A549 (cell line): ENCODE results near the gene OR4D2.

ENCODE experiments used
- ATOH8 ChIP-seq: fragments of 250-450 bp; sonication (Bioruptor Pico); IDR thresholded peaks from 2 replicates; pipeline ENCODE4 v1.5.0; 2020; ENCODE audit warnings: low read depth, mild to moderate bottlenecking, moderate library complexity
- CBX8 ChIP-seq: fragments of 200-600 bp; sonication (generic); IDR thresholded peaks from 2 replicates; pipeline ENCODE4 v1.6.1; 2016
- CTCF ChIP-seq: fragments of >200 bp; sonication (Bioruptor Twin); formaldehyde crosslinking; IDR thresholded peaks from 3 replicates; pipeline ENCODE4 v1.5.1; 2016
- ELK1 ChIP-seq: fragments of 150-350 bp; IDR thresholded peaks from 2 replicates; pipeline ENCODE4 v1.6.1; 2014; ENCODE audit warnings: low read depth, mild to moderate bottlenecking, low read length
- EP300 ChIP-seq, 2 experiments: fragments of >200 bp; sonication (Bioruptor Twin); formaldehyde crosslinking; IDR thresholded peaks; 2 replicates in 1 of 2; 3 replicates in 1 of 2; pipeline ENCODE4 v1.6.1; 2016 to 2017
- ESRRA ChIP-seq: fragments of 150-350 bp; IDR thresholded peaks from 2 replicates; pipeline ENCODE4 v1.6.1; 2014; ENCODE audit warnings: mild to moderate bottlenecking, low read length, borderline replicate concordance
- JUNB ChIP-seq: fragments of >200 bp; sonication (Bioruptor Twin); formaldehyde crosslinking; IDR thresholded peaks from 2 replicates; pipeline ENCODE4 v1.6.1; 2016
- KDM5A ChIP-seq: fragments of 200-600 bp; sonication (generic); IDR thresholded peaks from 2 replicates; pipeline ENCODE4 v1.6.1; 2016; ENCODE audit warnings: antibody characterized with exemption, mild to moderate bottlenecking
- MAZ ChIP-seq: fragments of 150-350 bp; IDR thresholded peaks from 2 replicates; pipeline ENCODE4 v1.6.1; 2014; ENCODE audit warnings: antibody characterized with exemption, low read depth, low read length, borderline replicate concordance
- PBX3 ChIP-seq: IDR thresholded peaks from 2 replicates; pipeline ENCODE4 v1.6.1; 2012
- POLR2A ChIP-seq: IDR thresholded peaks from 2 replicates; pipeline ENCODE4 v1.6.1; 2012; ENCODE audit warnings: mild to moderate bottlenecking, low read length
- RFX5 ChIP-seq: fragments of 450-650 bp; IDR thresholded peaks from 2 replicates; pipeline ENCODE4 v1.7.1; 2014; ENCODE audit warnings: antibody characterized with exemption, mild to moderate bottlenecking, moderate library complexity
- ZFP36 ChIP-seq: fragments of 450-650 bp; IDR thresholded peaks from 2 replicates; pipeline ENCODE4 v1.6.1; 2014; ENCODE audit warnings: borderline replicate concordance; ENCODE audit not compliant: partially characterized antibody

GRCh38 chr17:58156839-58157803 is 9.7 kb upstream of the OR4D2 start:
- TF ChIP-seq ELK1 (no peak), CBX8 (no peak), RFX5 (no peak), POLR2A (0 out of 2 replicates have a peak, but pooled peaks have one; percentile 24), KDM5A (no peak), JUNB (no peak), ATOH8 (no peak), CTCF (no peak; the same call in 2 of the 3 replicates), ESRRA (no peak), MAZ (no peak), PBX3 (no peak), ZFP36 (no peak), EP300 (IDR thresholded peaks at IDR 0.05) (no peak)
